ENCODE measurements around the gene PIAS1.
"Not testable (repeated sequence)": the region's sequence is repeated elsewhere in the genome, so short reads cannot be mapped to it uniquely, and the experiment has no call there.

The PIAS1 gene

DNA sequence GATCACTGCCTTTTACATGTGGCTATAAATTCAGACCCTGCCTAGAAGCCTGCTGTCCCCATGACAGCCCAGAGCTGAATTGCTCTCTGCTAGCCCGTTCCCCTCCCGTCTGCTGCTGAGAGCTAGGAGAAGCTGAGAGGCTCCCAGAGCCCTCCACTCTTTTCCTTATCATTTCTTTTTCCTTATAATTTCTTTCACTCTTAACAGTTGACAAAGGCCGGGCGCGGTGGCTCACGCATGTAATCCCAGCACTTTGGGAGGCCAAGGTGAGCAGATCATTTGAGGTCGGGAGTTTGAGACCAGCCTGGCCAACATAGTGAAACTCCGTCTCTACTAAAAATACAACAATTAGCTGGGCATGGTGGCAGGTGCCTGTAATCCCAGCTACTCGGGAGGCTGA lies 180.4 kb downstream of the PIAS1 start:
- not testable (repeated sequence) for DNase-seq (ENCODE audit: low read depth in 3 of 3)

GRCh38 chr15:68235022-68235421 lies 180.9 kb downstream of the PIAS1 start:
- DNase-seq (ENCODE audit: low read depth in 3 of 3): no peak

DNA sequence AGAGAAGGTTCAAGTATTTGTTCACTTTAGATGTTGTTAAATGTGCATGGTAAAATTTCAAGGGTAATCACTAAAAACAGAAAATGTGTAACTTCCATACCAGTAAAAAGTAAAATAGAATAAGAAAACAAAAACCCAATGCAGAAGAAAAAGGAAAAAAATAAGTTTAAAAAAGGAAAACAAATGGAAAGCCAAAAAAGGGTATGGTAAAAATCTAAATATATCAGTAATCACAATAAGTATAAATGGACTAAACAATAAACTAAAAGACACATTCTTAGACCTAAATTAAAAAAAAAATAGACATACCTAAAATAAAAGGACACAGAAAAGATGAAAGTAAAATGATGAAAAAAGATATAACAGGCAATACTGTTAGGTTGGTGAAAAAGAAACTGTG lies 184.9 kb downstream of the PIAS1 start:
- no peak for DNase-seq (ENCODE audit: low read depth in 3 of 3)

DNA sequence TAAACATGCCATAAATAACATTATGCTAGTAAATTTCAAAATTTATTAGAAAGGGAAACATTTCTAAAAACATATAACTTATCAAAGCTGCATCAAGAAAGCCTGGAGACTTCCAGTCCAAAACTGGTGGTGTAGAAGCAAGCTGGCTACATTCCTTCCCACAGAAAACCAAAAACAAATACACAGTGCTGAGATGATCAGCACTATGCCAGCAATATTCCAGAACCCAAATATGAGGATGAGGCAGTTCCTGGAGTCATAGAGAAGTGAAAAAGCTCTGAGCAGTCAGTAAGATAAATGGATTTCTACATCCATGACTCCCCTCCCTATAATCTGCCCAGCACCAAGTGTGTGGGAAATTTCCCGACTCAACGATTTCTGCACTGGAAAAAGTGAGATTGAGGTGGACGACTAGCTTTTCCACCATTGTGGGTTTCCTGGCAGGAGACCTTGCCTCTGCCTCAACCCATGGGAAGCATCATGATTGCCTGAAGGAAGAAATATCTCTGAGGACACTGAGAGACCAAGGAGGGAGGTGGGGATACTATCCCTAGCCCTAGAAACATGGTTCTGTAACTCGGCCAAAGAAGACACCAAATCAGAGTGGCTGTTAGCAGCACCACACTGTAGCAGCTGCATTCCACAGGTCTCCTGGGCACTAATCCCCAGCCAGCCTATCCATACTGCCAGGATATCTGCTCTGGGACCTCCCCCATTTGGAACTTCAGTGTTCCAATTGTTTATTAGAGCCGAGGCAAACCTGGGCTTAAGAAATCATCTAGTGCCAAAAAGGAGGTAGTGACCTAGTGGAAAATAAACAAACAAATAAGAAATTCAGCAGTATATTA lies 187.2 kb downstream of the PIAS1 start:
- DNase-seq (ENCODE audit: low read depth in 3 of 3): no peak

Data from stimulated activated CD4-positive, alpha-beta T cell treated with anti-CD3 and anti-CD28 coated beads, TNF-alpha, amount 100 ng/mL, for 24 hours (primary cell).